Kidney epithelial cell (primary cell): ENCODE measurements around the gene CNDP1. TPM values are rescaled to one million over a fixed set of nuclear protein-coding genes. Genes with fewer than 3 reads are reported as not detected.

Experiments
- DNase-seq: peaks from one replicate; pipeline ENCODE4 v3.0.0-alpha.2; 2010; ENCODE audit warnings: low read depth
- H3K27me3 ChIP-seq: 2 replicates; pipeline ENCODE4 v1.6.0; 2011; ENCODE audit warnings: low read length; ENCODE audit not compliant: control insufficient read depth, insufficient read depth
- H3K36me3 ChIP-seq: 2 replicates; pipeline ENCODE4 v1.5.1; 2011; ENCODE audit warnings: low read length; ENCODE audit not compliant: control insufficient read depth, insufficient read depth
- H3K4me3 ChIP-seq: 2 replicates; pipeline ENCODE4 v1.5.1; 2011; ENCODE audit warnings: low read depth, mild to moderate bottlenecking, control low read depth, low read length
- total RNA-seq: library from RNA; depleted of rRNA; stranded (reverse); fragments of >200 nt; gene quantifications from 2 replicates; pipeline ENCODE4 v1.2.3, GENCODE V29; 2015
- TF ChIP-seq, protein P1 (sequence below): IDR thresholded peaks from 2 replicates; pipeline ENCODE4 v1.5.1; 2011; ENCODE audit warnings: mild to moderate bottlenecking, moderate library complexity, low read length, control low read depth, inconsistent platforms; ENCODE audit not compliant: insufficient read depth, poor library complexity, severe bottlenecking

CNDP1 gene
- total RNA-seq, 1 donor from 2014 or later = not detected

DNA sequence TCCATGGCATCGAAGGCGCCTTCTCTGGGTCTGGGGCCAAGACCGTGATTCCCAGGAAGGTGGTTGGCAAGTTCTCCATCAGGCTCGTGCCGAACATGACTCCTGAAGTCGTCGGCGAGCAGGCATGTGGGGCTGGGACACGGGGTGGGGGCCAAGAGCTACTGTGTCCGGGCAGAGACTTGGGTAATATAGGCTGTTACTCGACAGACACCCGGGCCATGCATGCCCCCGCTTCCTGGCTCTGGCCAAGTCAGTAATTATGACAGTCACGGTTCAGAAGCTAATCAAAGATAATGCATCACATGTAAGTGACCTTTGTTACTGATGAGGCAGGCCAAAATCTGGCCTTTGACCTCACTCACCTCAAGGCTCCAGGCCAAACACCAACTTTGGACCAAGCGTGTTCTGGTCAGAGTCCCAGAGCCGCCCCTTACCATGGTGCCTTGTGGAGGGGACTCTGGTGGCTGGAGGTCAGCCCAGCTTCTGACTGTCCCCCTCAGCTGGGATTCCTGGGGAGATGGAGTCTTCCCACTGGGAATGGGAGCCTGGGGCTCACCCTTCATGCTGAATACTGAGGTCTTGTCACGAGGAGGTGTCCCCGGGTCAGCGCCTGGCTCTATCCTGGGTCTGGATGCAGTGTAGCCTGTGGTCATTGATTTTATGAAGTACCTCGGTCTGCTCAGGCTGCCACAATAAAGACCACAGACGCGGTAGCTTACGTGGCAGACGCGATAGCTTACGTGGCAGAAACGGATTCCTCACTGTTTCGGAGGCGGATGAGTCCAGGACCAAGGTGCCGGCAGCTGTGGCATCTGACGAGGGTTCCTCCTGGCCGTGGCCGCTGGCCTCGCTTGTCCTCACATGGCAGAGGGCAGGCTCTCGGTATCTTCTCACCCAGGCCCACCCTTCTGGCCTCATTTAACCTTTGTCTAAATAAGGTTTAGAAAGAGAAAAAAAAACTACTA, 17.7 kb upstream of the CNDP1 start:
- DNase-seq = no peak
- Histone ChIP-seq H3K4me3 (no peak overlapping the region), H3K36me3 (peaks cover 11% of the 10 kb centered on the region), H3K27me3 (no peaks in the 10 kb centered on the region)
- TF ChIP-seq, protein P1, sequence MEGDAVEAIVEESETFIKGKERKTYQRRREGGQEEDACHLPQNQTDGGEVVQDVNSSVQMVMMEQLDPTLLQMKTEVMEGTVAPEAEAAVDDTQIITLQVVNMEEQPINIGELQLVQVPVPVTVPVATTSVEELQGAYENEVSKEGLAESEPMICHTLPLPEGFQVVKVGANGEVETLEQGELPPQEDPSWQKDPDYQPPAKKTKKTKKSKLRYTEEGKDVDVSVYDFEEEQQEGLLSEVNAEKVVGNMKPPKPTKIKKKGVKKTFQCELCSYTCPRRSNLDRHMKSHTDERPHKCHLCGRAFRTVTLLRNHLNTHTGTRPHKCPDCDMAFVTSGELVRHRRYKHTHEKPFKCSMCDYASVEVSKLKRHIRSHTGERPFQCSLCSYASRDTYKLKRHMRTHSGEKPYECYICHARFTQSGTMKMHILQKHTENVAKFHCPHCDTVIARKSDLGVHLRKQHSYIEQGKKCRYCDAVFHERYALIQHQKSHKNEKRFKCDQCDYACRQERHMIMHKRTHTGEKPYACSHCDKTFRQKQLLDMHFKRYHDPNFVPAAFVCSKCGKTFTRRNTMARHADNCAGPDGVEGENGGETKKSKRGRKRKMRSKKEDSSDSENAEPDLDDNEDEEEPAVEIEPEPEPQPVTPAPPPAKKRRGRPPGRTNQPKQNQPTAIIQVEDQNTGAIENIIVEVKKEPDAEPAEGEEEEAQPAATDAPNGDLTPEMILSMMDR = no peak

DNA sequence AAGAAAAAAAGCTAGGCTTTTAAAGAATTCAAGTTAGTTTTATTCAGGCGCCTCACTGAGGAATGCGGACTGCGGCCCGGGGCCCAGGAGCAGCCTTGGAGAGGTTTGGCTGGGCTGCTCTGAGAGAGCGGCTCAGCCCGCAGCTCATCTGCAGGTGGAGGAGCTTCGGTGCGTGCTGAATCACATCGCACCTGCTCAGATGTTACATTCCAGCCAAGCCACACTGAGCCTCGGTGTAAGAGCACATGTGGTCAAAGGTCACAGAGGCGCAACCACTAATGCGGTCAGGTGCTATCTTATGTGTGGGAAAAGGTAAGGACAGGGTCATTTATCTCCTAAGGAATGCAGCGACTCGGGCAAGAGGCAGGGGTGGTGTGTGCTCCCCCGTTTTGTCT, 17.1 kb upstream of the CNDP1 start:
- peaks cover 10% of the 10 kb centered on the region for H3K36me3 ChIP-seq
- H3K4me3 ChIP-seq = no peak overlapping the region
- DNase-seq = no peak
- TF ChIP-seq, protein P1 = no peak
- H3K27me3 ChIP-seq = no peaks in the 10 kb centered on the region

DNA sequence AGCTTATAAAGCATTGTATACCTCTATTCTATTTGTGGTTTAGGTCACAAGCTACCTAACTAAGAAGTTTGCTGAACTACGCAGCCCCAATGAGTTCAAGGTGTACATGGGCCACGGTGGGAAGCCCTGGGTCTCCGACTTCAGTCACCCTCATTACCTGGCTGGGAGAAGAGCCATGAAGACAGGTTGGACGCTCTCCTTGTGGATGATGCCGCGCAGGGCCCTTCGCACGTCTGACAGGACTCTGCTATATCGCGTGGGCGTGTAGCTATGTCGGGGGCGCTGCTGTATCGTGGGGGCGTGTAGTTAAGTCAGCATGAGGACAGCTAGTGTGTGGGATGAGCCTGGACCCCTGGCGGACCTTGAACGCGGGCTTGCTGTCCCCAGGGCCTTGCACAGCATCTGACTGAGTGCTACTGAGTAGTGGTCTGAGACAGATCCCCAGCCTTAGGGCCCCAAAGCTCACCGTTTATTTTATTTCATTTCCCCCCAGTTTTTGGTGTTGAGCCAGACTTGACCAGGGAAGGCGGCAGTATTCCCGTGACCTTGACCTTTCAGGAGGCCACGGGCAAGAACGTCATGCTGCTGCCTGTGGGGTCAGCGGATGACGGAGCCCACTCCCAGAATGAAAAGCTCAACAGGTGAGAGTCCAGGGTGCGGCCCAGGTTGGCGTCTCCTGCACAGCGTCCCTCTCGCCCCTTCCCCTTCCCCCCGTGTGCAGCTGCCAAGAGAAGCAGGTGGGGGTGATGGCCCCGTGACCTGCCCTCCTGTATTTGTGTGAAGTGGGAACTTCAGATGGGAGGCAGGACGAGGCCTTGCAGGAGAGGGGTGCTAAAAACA, 15.6 kb upstream of the CNDP1 start:
- Histone ChIP-seq H3K36me3 (peaks cover 10% of the 10 kb centered on the region), H3K4me3 (no peak overlapping the region), H3K27me3 (no peaks in the 10 kb centered on the region)
- DNase-seq = no peak
- TF ChIP-seq, protein P1 = no peak

DNA sequence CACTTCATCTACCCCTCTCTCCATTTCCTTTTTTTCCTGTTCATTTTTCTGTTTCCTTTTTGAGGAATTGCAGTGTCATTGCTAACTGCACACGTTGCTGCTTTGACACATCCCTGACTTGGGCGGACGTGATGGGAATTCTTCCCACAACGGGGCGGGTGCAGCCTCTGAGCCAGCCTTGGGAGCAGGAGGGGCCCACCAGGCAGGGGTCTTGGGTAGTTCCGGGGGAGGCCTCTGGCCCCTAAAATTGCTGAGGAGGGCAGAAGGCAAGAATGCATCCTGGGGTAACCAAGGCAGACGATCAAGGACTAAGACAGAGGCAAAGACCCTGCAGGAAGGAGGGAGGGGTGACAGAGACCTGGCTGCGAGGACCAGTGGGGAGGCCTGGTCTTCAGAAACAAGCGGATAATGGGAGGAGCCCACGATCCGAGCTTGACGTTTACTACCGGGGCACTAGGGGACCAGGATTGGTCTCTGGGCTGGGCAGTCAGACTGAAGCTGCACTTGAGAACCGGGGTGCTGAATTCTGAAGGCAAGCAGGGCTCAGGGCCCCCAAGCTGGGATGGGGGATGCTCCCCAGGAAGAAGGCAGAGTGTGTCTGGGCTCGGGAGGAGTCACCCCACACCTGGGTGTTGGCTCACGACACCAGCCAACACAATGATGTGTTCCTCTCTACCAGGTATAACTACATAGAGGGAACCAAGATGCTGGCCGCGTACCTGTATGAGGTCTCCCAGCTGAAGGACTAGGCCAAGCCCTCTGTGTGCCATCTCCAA, 14.8 kb upstream of the CNDP1 start:
- H3K27me3 ChIP-seq = no peaks in the 10 kb centered on the region
- no peak for DNase-seq
- H3K4me3 ChIP-seq = no peak overlapping the region
- H3K36me3 ChIP-seq = peaks cover 10% of the 10 kb centered on the region
- TF ChIP-seq, protein P1 = no peak

DNA sequence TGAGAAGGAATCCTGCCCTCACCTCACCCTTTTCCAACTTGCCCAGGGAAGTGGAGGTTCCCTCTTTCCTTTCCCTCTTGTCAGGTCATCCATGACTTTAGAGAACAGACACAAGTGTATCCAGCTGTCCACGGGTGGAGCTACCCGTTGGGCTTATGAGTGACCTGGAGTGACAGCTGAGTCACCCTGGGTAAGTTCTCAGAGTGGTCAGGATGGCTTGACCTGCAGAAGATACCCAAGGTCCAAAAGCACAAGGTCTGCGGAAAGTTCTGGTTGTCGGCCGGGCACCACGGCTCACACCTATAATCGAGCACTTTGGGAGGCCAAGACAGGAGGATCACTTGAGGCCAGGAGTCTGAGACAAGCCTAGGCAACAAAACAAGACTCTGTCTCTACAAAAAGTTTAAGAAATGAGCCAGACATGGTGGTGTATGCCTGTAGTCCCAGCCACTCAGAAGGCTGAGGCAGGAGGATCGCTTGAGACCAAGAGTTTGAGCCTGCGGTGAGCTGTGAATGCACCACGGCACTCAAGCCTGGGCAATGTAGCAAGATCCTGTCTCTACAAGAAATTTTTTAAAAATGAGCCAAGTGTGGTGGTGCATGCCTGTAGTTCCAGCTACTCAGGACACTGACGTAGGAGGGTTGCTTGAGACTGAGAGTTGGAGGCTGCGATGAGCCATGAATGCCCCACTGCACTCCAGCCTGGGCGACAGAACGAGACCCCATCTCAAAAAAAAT, 14.0 kb upstream of the CNDP1 start:
- peaks cover 10% of the 10 kb centered on the region for H3K36me3 ChIP-seq

More for the DNA sequence above, 14.0 kb upstream of the CNDP1 start:
- Histone ChIP-seq H3K4me3 (no peak overlapping the region), H3K27me3 (no peaks in the 10 kb centered on the region)
- DNase-seq = no peak
- TF ChIP-seq, protein P1 = no peak
